Transverse colon (tissue), 4 donors: ENCODE results near the gene HOXC5. TPM values are rescaled to one million over a fixed set of nuclear protein-coding genes. Genes with fewer than 3 reads are reported as not detected.
A peak's percentile ranks its signal among the peaks of the same experiment; 100 is the strongest.

Source experiments
- DNase-seq: peaks from one replicate; pipeline ENCODE4 v3.0.0-alpha.2; 2019
- H3K27ac ChIP-seq, 4 donors: fragments of 200-600 bp; sonication (generic); 2 replicates each; pipeline ENCODE4 v1.5.1; 2016 to 2018; ENCODE audit warnings: inconsistent platforms in 4 of 4
- H3K27me3 ChIP-seq: fragments of 200-600 bp; sonication (generic); 2 replicates; pipeline ENCODE4 v1.5.1; 2017; ENCODE audit warnings: inconsistent platforms
- H3K36me3 ChIP-seq, 4 donors: fragments of 200-600 bp; sonication (generic); 2 replicates each; pipeline ENCODE4 v1.5.1; 2017 to 2019; ENCODE audit warnings: inconsistent platforms in 4 of 4
- H3K4me1 ChIP-seq, 4 donors: fragments of 200-600 bp; sonication (generic); 2 replicates each; pipeline ENCODE4 v1.5.1; 2017 to 2020; ENCODE audit warnings: inconsistent platforms in 4 of 4
- H3K4me3 ChIP-seq, 4 donors: fragments of 200-600 bp; sonication (generic); 1 replicate in 1 of 4; 2 replicates in 3 of 4; pipeline versions ENCODE4 v1.5.1 to v1.6.1; 2017 to 2019; ENCODE audit warnings: inconsistent platforms in 4 of 4
- H3K9me3 ChIP-seq, 2 donors: fragments of 200-600 bp; sonication (generic); 2 replicates each; pipeline ENCODE4 v1.5.1; 2017 to 2019; ENCODE audit warnings: inconsistent platforms in 2 of 2
- CTCF ChIP-seq, 5 experiments: fragments of 200-600 bp in 3 of 5; fragments of 450-650 bp in 2 of 5; sonication (generic) in 3 of 5; IDR thresholded peaks; 1 replicate in 2 of 5; 2 replicates in 3 of 5; pipeline ENCODE4 v1.5.1; 2016 to 2017; ENCODE audit warnings: antibody characterized with exemption in 5 of 5, inconsistent platforms in 3 of 5, mild to moderate bottlenecking in 2 of 5, moderate library complexity in 1 of 5
- EP300 ChIP-seq: sonication (generic); formaldehyde crosslinking; IDR thresholded peaks from one replicate; pipeline ENCODE4 v1.6.1; 2017; ENCODE audit warnings: antibody characterized with exemption, low read depth
- POLR2A ChIP-seq: fragments of 450-650 bp; IDR thresholded peaks from one replicate; pipeline ENCODE4 v1.6.1; 2016; ENCODE audit warnings: antibody characterized with exemption, mild to moderate bottlenecking, moderate library complexity
- POLR2AphosphoS5 ChIP-seq, 3 donors: sonication (generic); formaldehyde crosslinking; IDR thresholded peaks; one replicate each; pipeline ENCODE4 v1.6.1; 2016; ENCODE audit warnings: antibody characterized with exemption in 3 of 3
- WGBS, 2 donors: methylation state at CpG; one replicate each; pipeline ENCODE4 v1.1.5; 2018; ENCODE audit warnings: low coverage in 1 of 2; 5-methylcytosine and 5-hydroxymethylcytosine counted together
- in situ Hi-C, 4 donors: fragments of 200-750 bp; cut with MboI; loops; one replicate each; pipeline versions ENCODE4 v1.15.0 to v1.15.1; 2017; ENCODE audit warnings: low sequenced_read_pairs in 3 of 4, low pct_ligation_motif_present in 1 of 4, low pct_unique_long_range_greater_than_20kb in 1 of 4
- intact Hi-C: fragments of 100-400 bp; cut with DNase I; formaldehyde crosslinking; loops from one replicate; pipeline ENCODE4 v1.15.1; 2023; ENCODE audit warnings: low total_unique reads
- total RNA-seq, 4 donors: library from RNA; depleted of rRNA; stranded (reverse); fragments of >200 nt; gene quantifications; one replicate each; pipeline ENCODE4 v1.1.0, GENCODE V29; 2016

The HOXC5 gene
- total RNA-seq, 4 donors from 2014 or later, result 0.27 to 0.60 TPM; not detected in 2

DNA sequence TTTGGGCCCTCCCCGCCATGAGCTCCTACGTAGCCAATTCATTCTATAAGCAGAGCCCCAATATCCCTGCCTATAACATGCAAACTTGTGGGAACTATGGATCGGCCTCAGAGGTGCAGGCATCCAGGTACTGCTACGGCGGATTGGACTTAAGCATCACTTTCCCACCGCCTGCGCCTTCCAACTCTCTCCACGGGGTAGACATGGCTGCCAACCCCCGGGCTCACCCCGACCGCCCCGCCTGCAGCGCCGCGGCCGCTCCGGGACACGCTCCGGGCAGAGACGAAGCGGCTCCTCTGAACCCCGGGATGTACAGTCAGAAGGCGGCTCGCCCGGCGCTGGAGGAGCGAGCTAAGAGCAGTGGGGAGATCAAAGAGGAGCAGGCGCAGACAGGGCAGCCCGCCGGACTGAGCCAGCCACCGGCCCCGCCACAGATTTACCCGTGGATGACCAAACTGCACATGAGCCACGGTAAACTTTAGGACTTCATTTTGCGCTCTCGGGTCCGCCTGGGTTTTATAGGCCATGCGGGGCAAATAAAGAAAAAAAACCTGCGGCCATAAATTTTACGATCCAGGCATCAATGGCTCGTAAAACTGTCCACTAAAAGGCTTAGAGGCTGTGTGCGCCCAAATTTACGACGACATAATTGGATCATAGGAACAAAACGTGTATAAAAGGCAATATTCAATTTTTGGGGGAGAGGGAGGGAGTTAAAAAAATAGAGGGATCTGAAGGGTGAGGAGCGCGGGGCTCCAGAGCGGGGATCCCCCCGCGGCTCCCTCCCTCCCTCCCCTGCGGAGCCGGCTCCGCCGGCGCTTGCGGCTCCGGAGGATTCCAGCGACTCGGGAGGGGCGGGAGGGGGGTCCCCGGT lies 493 bp downstream of the HOXC5 start:
- Histone ChIP-seq H3K4me3 (peak overlapping the region; percentile 3 to 37 (median 14)), H3K36me3 (no peaks in the 10 kb centered on the region), H3K9me3 (peaks cover 0 to 2% of the 10 kb centered on the region in 2 donors), H3K4me1 (peaks cover 7 to 26% (median 20%) of the 10 kb centered on the region in 4 donors), H3K27me3 (peaks cover 100% of the 10 kb centered on the region), H3K27ac (peak overlapping the region in 3 of 4 donors; percentile 2 to 57 (median 14))
- DNase-seq, result no peak
- in situ Hi-C loops, result no loop called here
- TF ChIP-seq POLR2AphosphoS5 (IDR thresholded peaks at IDR 0.05) (no peak), POLR2A (no peak), CTCF (IDR thresholded peaks at IDR 0.05) (no peak), EP300 (no peak)
- intact Hi-C loops, result loop anchor here (5.0 kb wide), 2 partner anchors 159 to 1139 kb away; no protein-coding TSS in a partner anchor
- 9 to 20% methylated on average over 2 to 43 of the region's 61 CpGs for WGBS, 2 donors

GRCh38 chr12:54033980-54034784 lies 1.3 kb downstream of the HOXC5 start:
- intact Hi-C loops (loop anchor here (5.0 kb wide), 2 partner anchors 158 to 1138 kb away; no protein-coding TSS in a partner anchor), in situ Hi-C loops (no loop called here)
- no peak for TF ChIP-seq CTCF (IDR thresholded peaks at IDR 0.05)
- no peak for TF ChIP-seq POLR2A
- no peak for TF ChIP-seq POLR2AphosphoS5 (IDR thresholded peaks at IDR 0.05)
- no peak for TF ChIP-seq EP300
- Histone ChIP-seq H3K4me1 (peaks cover 0 to 19% (median 17%) of the 10 kb centered on the region in 4 donors), H3K27ac (peak overlapping the region in 1 of 4 donors; percentile 2), H3K9me3 (peaks cover 0 to 2% of the 10 kb centered on the region in 2 donors), H3K4me3 (peak overlapping the region in 3 of 4 donors; percentile 3 to 37 (median 23)), H3K36me3 (no peaks in the 10 kb centered on the region), H3K27me3 (peaks cover 100% of the 10 kb centered on the region)
- 48 to 55% methylated on average over 13 to 48 of the region's 57 CpGs for WGBS, 2 donors
- no peak for DNase-seq

GRCh38 chr12:54034785-54035310 lies 2.0 kb downstream of the HOXC5 start:
- in situ Hi-C loops (no loop called here), intact Hi-C loops (loop anchor here (5.0 kb wide), 2 partner anchors 157 to 1137 kb away; no protein-coding TSS in a partner anchor)
- WGBS, 2 donors, result 69% methylated on average over 22 of the region's 22 CpGs; no CpG with 5 or more reads in 1 of the 2 donors
- TF ChIP-seq POLR2AphosphoS5 (IDR thresholded peaks at IDR 0.05) (no peak), EP300 (no peak)
- DNase-seq, result no peak
- no peaks in the 10 kb centered on the region for H3K36me3 ChIP-seq
- peaks cover 0 to 2% of the 10 kb centered on the region in 2 donors for H3K9me3 ChIP-seq
- no peak overlapping the region for H3K27ac ChIP-seq
- H3K4me1 ChIP-seq, result peaks cover 0 to 19% (median 15%) of the 10 kb centered on the region in 4 donors
- peaks cover 100% of the 10 kb centered on the region for H3K27me3 ChIP-seq
- H3K4me3 ChIP-seq, result no peak overlapping the region

DNA sequence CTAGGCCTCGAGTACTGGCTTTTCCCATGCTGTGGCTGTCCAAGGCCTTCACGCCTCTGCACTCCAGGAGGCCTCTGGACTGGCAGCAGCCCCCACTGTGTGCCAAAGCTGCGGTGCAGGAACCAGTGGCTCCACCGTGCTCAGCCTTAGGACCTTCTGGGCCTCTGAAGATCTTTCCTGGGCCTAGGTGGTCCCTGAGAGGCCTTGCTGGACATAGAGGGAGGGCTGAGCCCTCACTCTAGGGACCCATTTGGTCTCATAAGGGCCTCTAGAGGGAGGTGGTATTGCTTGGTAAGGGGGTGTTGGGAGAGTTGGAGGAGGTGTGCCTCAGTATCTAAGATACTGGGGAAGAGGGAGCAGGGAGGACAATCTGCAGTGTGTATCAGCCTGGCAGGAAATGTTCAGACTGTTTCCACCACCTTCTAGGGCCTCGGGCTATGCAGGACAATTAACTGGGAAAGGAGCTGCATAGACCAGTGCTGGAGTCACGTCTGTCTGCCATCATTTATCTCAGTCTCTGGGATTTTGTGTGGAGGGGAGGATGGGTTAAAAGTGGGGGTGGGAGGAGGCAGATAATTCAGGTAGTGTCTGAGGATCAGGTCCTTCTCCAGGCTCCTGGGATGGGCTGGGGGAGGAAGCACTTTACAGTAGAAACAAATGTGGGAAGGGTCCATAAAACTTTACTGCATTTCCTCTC lies 2.9 kb downstream of the HOXC5 start:
- peaks cover 100% of the 10 kb centered on the region for H3K27me3 ChIP-seq
- H3K36me3 ChIP-seq, result no peaks in the 10 kb centered on the region
- TF ChIP-seq POLR2A, result no peak
- no peak for TF ChIP-seq CTCF (IDR thresholded peaks at IDR 0.05)
- no peak for TF ChIP-seq POLR2AphosphoS5 (IDR thresholded peaks at IDR 0.05)
- no peak for TF ChIP-seq EP300
- H3K9me3 ChIP-seq, result peaks cover 0 to 2% of the 10 kb centered on the region in 2 donors
- peaks cover 0 to 19% (median 15%) of the 10 kb centered on the region in 4 donors for H3K4me1 ChIP-seq
- intact Hi-C loops (no loop called here), in situ Hi-C loops (no loop called here)
- H3K4me3 ChIP-seq, result no peak overlapping the region
- DNase-seq, result no peak
- H3K27ac ChIP-seq, result no peak overlapping the region
- 73% methylated on average over 6 of the region's 6 CpGs; no CpG with 5 or more reads in 1 of the 2 donors for WGBS, 2 donors
